PC-9 (cell line): Measurements from ENCODE around the gene LYSMD2.

ENCODE experiments used
- EZH2 ChIP-seq: fragments of 200-600 bp; sonication (generic); IDR thresholded peaks from 2 replicates; pipeline ENCODE4 v1.8.0; 2017; ENCODE audit warnings: antibody characterized with exemption, low read depth
- TF ChIP-seq, protein P1 (sequence below): fragments of 200-600 bp; sonication (generic); conservative IDR thresholded peaks from 2 replicates; pipeline ENCODE4 v1.6.1; 2017; ENCODE audit warnings: mixed run types, antibody characterized with exemption, mild to moderate bottlenecking, moderate library complexity

DNA sequence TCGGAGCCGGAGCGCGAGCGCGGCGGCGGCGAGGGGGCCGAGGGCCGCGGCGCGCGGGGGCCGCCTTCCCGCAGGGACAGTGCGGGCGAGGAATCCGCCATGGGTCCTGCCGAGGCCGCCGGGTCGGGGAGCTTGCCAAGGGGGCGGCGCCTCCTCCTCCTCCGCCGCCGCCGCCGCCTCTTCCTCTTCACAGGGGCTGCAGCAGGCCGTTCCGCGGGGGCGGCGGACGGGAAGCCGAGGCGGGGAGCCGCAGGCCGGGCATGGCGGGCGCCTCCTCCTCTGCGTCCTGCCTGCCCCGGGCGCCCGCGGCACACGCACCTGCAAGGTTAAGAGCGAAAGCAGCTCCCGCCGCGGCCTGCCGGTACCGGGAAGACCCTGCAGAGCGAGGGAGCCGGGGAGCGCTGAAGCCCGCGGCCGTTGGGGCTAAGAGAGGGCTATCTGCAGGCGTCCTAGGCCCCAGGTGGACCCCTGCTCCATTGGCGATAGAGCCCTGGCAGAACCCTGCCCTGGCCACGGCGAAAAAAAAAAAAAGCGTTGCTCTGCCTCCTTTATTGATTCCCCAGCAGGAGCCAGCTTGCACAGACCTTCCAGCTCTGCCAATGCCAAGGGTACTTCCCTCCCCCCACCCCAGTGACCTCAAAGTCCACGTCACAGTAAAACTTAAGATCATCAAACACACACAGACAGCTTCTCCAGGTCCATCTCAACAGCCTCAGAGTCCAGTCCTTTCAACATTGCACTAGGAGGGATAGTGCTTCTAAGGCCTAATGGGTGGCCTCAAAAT lies at the start of gene LYSMD2:
- TF ChIP-seq EZH2, result no peak
- TF ChIP-seq, protein P1, sequence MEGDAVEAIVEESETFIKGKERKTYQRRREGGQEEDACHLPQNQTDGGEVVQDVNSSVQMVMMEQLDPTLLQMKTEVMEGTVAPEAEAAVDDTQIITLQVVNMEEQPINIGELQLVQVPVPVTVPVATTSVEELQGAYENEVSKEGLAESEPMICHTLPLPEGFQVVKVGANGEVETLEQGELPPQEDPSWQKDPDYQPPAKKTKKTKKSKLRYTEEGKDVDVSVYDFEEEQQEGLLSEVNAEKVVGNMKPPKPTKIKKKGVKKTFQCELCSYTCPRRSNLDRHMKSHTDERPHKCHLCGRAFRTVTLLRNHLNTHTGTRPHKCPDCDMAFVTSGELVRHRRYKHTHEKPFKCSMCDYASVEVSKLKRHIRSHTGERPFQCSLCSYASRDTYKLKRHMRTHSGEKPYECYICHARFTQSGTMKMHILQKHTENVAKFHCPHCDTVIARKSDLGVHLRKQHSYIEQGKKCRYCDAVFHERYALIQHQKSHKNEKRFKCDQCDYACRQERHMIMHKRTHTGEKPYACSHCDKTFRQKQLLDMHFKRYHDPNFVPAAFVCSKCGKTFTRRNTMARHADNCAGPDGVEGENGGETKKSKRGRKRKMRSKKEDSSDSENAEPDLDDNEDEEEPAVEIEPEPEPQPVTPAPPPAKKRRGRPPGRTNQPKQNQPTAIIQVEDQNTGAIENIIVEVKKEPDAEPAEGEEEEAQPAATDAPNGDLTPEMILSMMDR, result no peak
